ENCODE measurements around the gene TNNT1.

DNA sequence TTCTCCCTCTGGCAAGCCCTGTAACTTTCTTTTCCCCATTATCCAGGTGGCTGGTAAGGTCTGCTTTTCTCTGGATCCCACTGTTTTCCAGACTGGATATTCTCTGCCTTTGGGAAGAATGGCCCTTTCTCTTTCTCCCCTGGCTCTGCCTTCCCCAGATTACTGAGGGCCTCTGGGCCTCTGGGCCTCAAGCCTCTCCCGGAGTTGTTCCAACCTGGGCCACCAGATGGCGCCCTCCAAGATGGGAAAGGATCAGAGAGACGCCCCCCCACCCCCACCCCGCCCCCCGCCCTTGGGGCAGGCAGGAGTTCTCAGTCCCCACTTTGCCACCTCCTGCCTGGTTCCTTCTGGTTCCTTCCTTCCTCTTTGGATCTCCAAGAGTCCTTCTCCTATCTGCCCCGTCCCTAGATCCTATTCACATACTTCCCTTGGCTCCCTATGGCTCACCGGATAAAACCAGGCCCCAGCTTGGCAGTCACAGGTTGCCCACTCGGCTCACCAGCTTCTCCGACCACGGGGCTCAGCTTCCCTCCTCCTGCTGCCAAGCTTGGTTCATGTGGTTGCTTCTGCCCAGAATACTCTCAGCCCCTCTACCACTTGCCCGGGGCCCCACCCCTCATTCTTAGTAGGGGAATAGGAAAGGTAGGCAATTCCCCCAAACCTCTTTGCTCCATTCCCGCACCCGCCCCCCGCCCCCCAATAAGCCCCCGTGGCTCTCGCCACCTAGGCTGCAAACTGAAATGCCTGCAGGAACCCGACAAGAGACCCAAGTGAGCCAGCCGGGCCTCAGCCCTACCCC is 60.3 kb downstream of the TNNT1 start:
- TF ChIP-seq CTCF (IDR thresholded peaks at IDR 0.05) (peak in 1 of 3 donors; percentile 69), POLR2A (IDR thresholded peaks at IDR 0.05) (no peak), EP300 (IDR thresholded peaks at IDR 0.05) (no peak)
